ENCODE results near the gene CARD8. TPM values are rescaled to one million over a fixed set of nuclear protein-coding genes. Genes with fewer than 3 reads are reported as not detected.

The CARD8 gene
- total RNA-seq, 1 donor from 2014 or later, result 101 TPM

DNA sequence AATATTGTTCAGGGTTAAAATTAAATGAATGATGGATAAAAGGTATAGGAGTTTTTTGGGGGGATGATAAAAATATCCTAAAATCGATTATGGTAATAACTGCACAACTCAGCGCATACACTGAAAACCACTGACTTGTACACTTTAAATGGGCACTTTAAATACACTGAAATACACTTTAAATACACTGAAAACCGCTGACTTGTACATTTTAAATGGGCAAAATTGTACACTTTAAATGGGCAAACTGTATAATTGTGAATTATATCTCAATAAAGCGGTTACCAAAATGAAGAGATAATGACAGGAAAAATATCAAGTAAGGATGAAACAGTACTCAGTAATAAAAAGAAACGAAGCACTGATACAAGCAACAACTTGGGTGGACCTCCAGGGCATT is 87.0 kb downstream of the CARD8 start:
- no peak overlapping the region for H3K4me3 ChIP-seq
- H3K9me3 ChIP-seq, result no peaks in the 10 kb centered on the region
- TF ChIP-seq, protein P1, sequence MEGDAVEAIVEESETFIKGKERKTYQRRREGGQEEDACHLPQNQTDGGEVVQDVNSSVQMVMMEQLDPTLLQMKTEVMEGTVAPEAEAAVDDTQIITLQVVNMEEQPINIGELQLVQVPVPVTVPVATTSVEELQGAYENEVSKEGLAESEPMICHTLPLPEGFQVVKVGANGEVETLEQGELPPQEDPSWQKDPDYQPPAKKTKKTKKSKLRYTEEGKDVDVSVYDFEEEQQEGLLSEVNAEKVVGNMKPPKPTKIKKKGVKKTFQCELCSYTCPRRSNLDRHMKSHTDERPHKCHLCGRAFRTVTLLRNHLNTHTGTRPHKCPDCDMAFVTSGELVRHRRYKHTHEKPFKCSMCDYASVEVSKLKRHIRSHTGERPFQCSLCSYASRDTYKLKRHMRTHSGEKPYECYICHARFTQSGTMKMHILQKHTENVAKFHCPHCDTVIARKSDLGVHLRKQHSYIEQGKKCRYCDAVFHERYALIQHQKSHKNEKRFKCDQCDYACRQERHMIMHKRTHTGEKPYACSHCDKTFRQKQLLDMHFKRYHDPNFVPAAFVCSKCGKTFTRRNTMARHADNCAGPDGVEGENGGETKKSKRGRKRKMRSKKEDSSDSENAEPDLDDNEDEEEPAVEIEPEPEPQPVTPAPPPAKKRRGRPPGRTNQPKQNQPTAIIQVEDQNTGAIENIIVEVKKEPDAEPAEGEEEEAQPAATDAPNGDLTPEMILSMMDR (IDR thresholded peaks at IDR 0.05), result no peak
- no peaks in the 10 kb centered on the region for H3K27me3 ChIP-seq (ENCODE audit: low read depth)
- H3K27ac ChIP-seq, result no peak overlapping the region
- peaks cover 23% of the 10 kb centered on the region for H3K36me3 ChIP-seq
- DNase-seq (no peak), ATAC-seq (no peak)
- intact Hi-C loops (cut with DNase I), result no loop called here
- peaks cover 12% of the 10 kb centered on the region for H3K4me1 ChIP-seq

DNA sequence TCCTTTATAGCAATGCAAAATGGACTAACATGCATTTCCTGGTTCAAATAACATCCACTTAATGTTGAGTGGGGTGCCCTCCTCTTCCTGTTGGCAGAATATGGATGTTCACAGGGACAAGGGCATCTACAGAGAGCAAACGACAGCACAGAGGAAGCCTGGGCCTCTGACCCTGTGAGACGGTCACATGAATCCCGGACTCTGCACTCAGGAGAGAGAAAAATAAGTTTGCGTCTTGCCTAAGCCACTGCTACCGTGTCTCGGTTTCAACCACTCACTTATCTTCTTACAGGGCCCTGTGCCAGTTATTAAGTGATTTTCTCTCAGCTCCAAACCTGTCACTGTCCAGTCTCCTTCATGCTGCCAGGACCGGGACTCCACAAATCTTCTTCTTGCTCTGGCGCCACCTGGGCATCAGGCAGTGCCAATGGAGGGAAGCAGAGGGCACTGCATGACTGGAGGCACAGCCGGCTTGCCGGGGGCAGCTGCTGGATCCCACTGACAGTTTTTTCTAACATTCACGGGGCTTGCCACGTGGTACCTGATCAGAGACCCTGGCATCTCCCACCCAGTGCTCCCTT is 97.4 kb downstream of the CARD8 start:
- DNase-seq, result no peak
- H3K9me3 ChIP-seq, result no peaks in the 10 kb centered on the region
- no peaks in the 10 kb centered on the region for H3K27me3 ChIP-seq (ENCODE audit: low read depth)
- H3K27ac ChIP-seq, result no peak overlapping the region
- H3K4me3 ChIP-seq, result no peak overlapping the region
- H3K4me1 ChIP-seq, result no peaks in the 10 kb centered on the region
- intact Hi-C loops (cut with DNase I), result no loop called here
- ATAC-seq, result no peak
- H3K36me3 ChIP-seq, result peaks cover 40% of the 10 kb centered on the region
- TF ChIP-seq, protein P1 (IDR thresholded peaks at IDR 0.05), result no peak

Other genes starting within 250 kb of the CARD8 start
- gene CABP5, start 211.8 kb downstream of the CARD8 start, total RNA-seq, result not detected
- 11.2 TPM for gene PLA2G4C, start 145.1 kb downstream of the CARD8 start, total RNA-seq
- 18.4 TPM for gene LIG1, start 85.6 kb downstream of the CARD8 start, total RNA-seq
- gene ZSWIM9, start 85.2 kb downstream of the CARD8 start, total RNA-seq, result 7.7 TPM
- gene ZNF114, start 14.2 kb upstream of the CARD8 start, total RNA-seq, result 1.4 TPM
- 123 TPM for gene EMP3, start 69.6 kb upstream of the CARD8 start, total RNA-seq
- gene TMEM143, start 108.0 kb upstream of the CARD8 start, total RNA-seq, result 11.1 TPM
- not detected for gene SYNGR4, start 108.5 kb upstream of the CARD8 start, total RNA-seq
- gene KDELR1, start 135.6 kb upstream of the CARD8 start, total RNA-seq, result 137 TPM
- 0.95 TPM for gene GRIN2D, start 137.8 kb upstream of the CARD8 start, total RNA-seq
- 25.8 TPM for gene GRWD1, start 190.1 kb upstream of the CARD8 start, total RNA-seq
- gene KCNJ14, start 199.7 kb upstream of the CARD8 start, total RNA-seq, result 0.71 TPM
- 75.2 TPM for gene CYTH2, start 213.5 kb upstream of the CARD8 start, total RNA-seq